Measurements from ENCODE around the gene TTI1. TPM values are rescaled to one million over a fixed set of nuclear protein-coding genes. Genes with fewer than 3 reads are reported as not detected.

The TTI1 gene
- total and polyA plus RNA-seq, 2 experiments from 2014 or later, result 17.8 to 56.4 TPM

- H3K4me1 ChIP-seq (ENCODE audit: insufficient read depth), result peaks cover 18% of the 10 kb centered on the region
- peaks cover 25% of the 10 kb centered on the region for H3K4me1 Mint-ChIP-seq
- no peaks in the 10 kb centered on the region for H3K9me2 ChIP-seq (ENCODE audit: insufficient read depth)
- H3K36me3 Mint-ChIP-seq (ENCODE audit: low read depth), result peaks cover 26% of the 10 kb centered on the region
- peak overlapping the region; percentile 68 for H3K27ac ChIP-seq (ENCODE audit: low read depth)
- peaks cover 19% of the 10 kb centered on the region for H4K20me1 ChIP-seq (replicated peaks; ENCODE audit: insufficient read depth)
- peak overlapping the region; percentile 99 for H3K4me3 ChIP-seq
- H2AFZ ChIP-seq, result peak overlapping the region; percentile 45; the same call in 1 of the 2 replicates
- H3K9me3 Mint-ChIP-seq, result no peaks in the 10 kb centered on the region; the same call in 2 of the 3 replicates
- peaks cover 94% of the 10 kb centered on the region for H3K79me2 ChIP-seq (replicated peaks; ENCODE audit: insufficient read depth)
- peak; percentile 17; the same call in 2 of the 3 replicates for ATAC-seq
- no peaks in the 10 kb centered on the region for H3F3A ChIP-seq (replicated peaks; ENCODE audit: low read depth)
- DNase-seq (ENCODE audit: low spot score), result no peak
- peaks cover 9% of the 10 kb centered on the region for H3K27me3 Mint-ChIP-seq (ENCODE audit: insufficient read depth, low read depth, poor library complexity)
- no peaks in the 10 kb centered on the region for H3K36me3 ChIP-seq (ENCODE audit: insufficient read depth)
- H3K27me3 ChIP-seq (ENCODE audit: insufficient read depth), result no peaks in the 10 kb centered on the region
- peak overlapping the region; percentile 99 for H3K27ac Mint-ChIP-seq
- peak overlapping the region; percentile 98 for H3K4me2 ChIP-seq
- TF ChIP-seq EZH2 (IDR thresholded peaks at IDR 0.05; ENCODE audit: low read depth, unreplicated experiment) (no peak), ZNF331 (CRISPR knock-in tag; IDR thresholded peaks at IDR 0.05; ENCODE audit: low read depth) (no peak), REST (IDR thresholded peaks at IDR 0.05; ENCODE audit: unreplicated experiment) (no peak), CREB1 (CRISPR knock-in tag; IDR thresholded peaks at IDR 0.05; ENCODE audit: low read depth) (no peak), POLR2AphosphoS5 (IDR thresholded peaks at IDR 0.05; ENCODE audit: low read depth) (no peak), ZNF462 (CRISPR knock-in tag; IDR thresholded peaks at IDR 0.05) (no peak), JUNB (IDR thresholded peaks at IDR 0.05; ENCODE audit: unreplicated experiment) (no peak), STAT1 (IDR thresholded peaks at IDR 0.05; ENCODE audit: unreplicated experiment) (no peak), ETS1 (IDR thresholded peaks at IDR 0.05) (no peak), NANOG (IDR thresholded peaks at IDR 0.05; ENCODE audit: borderline replicate concordance) (no peak)
- TF ChIP-seq, protein P1, sequence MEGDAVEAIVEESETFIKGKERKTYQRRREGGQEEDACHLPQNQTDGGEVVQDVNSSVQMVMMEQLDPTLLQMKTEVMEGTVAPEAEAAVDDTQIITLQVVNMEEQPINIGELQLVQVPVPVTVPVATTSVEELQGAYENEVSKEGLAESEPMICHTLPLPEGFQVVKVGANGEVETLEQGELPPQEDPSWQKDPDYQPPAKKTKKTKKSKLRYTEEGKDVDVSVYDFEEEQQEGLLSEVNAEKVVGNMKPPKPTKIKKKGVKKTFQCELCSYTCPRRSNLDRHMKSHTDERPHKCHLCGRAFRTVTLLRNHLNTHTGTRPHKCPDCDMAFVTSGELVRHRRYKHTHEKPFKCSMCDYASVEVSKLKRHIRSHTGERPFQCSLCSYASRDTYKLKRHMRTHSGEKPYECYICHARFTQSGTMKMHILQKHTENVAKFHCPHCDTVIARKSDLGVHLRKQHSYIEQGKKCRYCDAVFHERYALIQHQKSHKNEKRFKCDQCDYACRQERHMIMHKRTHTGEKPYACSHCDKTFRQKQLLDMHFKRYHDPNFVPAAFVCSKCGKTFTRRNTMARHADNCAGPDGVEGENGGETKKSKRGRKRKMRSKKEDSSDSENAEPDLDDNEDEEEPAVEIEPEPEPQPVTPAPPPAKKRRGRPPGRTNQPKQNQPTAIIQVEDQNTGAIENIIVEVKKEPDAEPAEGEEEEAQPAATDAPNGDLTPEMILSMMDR (conservative IDR thresholded peaks at IDR 0.05; ENCODE audit: low read depth in 2 of 2), result no peak
- peak overlapping the region; percentile 95 for H3K4me3 Mint-ChIP-seq
Observed at GRCh38 chr20:38034108-38034649, 923 bp upstream of the TTI1 start.
